CD4-positive, alpha-beta T cell treated with Interleukin-15 for 4 hours (primary cell): ENCODE data around the gene COL18A1.

Experiments used
- DNase-seq: peaks from one replicate; pipeline ENCODE4 v3.0.0-alpha.2; 2020; ENCODE audit warnings: low spot score

Gene COL18A1

GRCh38 chr21:45507888-45508508 is 103.0 kb downstream of the COL18A1 start:
- DNase-seq: no peak

- no peak for DNase-seq
Measured at GRCh38 chr21:45508607-45509565, 103.9 kb downstream of the COL18A1 start.

- DNase-seq: no peak
Measured at GRCh38 chr21:45509566-45510465, 104.9 kb downstream of the COL18A1 start.

GRCh38 chr21:45510466-45510955 is 105.5 kb downstream of the COL18A1 start:
- DNase-seq: no peak

- no peak for DNase-seq
Measured at GRCh38 chr21:45511007-45511406, 106.0 kb downstream of the COL18A1 start.

- DNase-seq: no peak
Measured at GRCh38 chr21:45511661-45512431, 106.9 kb downstream of the COL18A1 start.

GRCh38 chr21:45512626-45513002 is 107.6 kb downstream of the COL18A1 start:
- no peak for DNase-seq

- DNase-seq: no peak
Measured at GRCh38 chr21:45513003-45513717, 108.2 kb downstream of the COL18A1 start.

- no peak for DNase-seq
Measured at GRCh38 chr21:45513741-45514310, 108.9 kb downstream of the COL18A1 start.

GRCh38 chr21:45514311-45515021 is 109.5 kb downstream of the COL18A1 start:
- no peak for DNase-seq

GRCh38 chr21:45515241-45516061 is 110.5 kb downstream of the COL18A1 start:
- no peak for DNase-seq

- no peak for DNase-seq
Measured at GRCh38 chr21:45516071-45516670, 111.2 kb downstream of the COL18A1 start.

GRCh38 chr21:45516671-45517151 is 111.7 kb downstream of the COL18A1 start:
- DNase-seq: no peak

GRCh38 chr21:45517249-45518065 is 112.5 kb downstream of the COL18A1 start:
- DNase-seq: no peak

GRCh38 chr21:45518742-45519141 is 113.8 kb downstream of the COL18A1 start:
- no peak for DNase-seq

GRCh38 chr21:45519182-45519581 is 114.2 kb downstream of the COL18A1 start:
- no peak for DNase-seq

- no peak for DNase-seq
Measured at GRCh38 chr21:45521241-45521640, 116.3 kb downstream of the COL18A1 start.
